Lung microvascular endothelial cell (primary cell): Measurements from ENCODE around the gene POMC. TPM values are rescaled to one million over a fixed set of nuclear protein-coding genes. Genes with fewer than 3 reads are reported as not detected.
"Not testable (repeated sequence)": the region's sequence is repeated elsewhere in the genome, so short reads cannot be mapped to it uniquely, and the experiment has no call there.

Source experiments
- DNase-seq, 2 donors: peaks; one replicate each; pipeline versions ENCODE4 v3.0.0 to v3.0.0-alpha.2; 2010; ENCODE audit warnings: low read depth in 2 of 2
- total RNA-seq: library from RNA; depleted of rRNA; stranded (reverse); fragments of >200 nt; gene quantifications from 2 replicates; pipeline ENCODE4 v1.2.1, GENCODE V29; 2014

The POMC gene
- total RNA-seq, result 0.22 and 0.99 TPM in 2 replicates

DNA sequence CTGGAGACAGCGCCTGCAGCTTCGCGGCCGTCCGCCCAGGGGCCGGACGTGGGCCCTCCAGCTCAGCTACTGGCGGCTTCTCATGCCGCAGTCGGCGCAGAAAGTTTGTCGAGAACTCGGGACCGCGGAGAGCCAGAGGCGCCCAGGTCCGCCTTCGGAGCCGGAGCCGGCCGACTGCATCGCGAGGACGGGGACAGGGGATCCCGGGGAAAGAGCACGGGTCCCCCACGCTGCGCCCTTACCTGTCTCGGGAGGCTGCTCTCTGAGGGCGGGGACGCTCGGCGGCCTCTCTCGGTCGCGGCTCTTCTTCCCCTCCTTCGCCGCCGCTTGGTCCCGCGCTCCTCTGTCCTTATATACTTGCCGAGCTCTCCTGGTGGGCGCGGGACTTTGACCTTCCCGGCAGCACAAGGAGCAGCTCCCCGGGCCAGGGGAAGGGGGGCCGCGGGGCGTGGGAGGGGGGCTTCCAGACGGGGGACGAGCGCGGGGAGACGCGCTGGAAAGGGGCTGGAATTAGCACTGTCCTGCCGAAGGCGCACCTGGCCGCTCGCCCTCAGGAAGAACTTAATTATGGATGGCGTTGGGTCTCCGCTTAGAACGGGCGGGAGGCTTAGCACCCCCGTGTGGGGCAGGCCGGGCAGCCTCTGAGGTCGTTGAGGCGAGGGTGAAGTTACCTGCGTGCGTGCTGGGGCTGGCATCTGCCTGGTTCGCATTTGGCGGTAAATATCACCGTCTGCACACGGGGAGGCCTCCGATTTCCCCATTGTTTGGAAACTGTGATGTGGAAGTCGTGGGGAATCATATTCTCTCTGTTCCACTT, at the start of gene POMC:
POMC (minus strand) TSS at position 325 of the 817 bp plus-strand sequence. CDS start 3,808 bp downstream, outside the sequence.
- DNase-seq, result peak; percentile 13 to 19

DNA sequence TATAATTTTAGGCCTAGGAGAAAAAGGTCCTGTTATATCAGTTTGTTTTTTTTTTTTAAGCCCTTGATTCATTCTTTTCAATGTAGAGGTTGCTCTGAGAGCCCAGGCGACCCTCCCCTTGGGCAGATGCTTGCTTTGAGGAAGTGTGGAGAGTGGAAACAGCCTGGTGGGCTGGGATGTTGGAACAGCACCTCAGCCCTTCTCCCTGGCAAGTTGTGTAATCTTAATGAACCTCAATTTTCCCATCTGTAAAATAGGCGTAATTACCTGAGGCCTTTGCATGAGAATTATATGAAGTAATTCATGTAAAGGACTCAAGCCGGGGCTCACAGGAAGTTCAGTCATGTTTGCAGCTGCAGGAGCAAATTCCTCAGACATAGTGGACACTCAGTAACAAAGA, 49.7 kb upstream of the POMC start:
- no peak for DNase-seq

DNA sequence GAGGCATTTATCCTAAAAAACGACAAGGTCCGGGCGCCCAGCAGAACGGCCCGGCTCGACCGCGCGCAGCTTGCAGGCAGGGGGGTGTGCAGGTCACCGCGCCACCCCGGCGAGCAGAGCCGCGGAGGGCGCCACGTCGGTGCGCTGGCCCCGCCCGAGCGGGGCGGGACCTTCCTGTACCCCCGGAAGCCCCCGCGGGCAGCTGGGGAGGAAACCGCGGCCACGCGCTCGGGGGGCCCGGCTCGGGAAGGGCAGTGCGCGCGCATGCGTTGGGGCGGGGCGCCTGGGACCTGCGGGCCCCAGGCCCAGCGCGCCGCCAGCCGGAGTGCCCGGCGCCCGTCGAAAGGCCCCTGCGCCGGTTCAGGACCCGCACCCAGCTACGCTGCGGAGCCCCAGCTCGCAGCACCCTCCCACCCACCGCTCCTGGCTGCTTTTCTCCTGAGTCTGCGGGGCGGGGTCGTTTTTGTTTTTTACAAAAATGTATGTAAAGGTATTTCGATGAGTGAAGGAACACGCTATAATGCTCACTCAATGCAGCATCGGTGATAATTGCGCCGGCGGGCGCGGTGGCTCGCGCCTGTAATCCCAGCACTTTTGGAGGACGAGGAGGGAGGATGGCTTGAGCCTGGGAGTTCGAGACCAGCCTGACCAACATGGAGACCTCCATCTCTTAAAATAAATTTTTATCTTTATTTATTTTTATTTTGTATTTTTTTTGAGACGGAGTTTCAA, 47.7 kb upstream of the POMC start:
- peak in 1 of 2 donors; percentile 51 for DNase-seq

DNA sequence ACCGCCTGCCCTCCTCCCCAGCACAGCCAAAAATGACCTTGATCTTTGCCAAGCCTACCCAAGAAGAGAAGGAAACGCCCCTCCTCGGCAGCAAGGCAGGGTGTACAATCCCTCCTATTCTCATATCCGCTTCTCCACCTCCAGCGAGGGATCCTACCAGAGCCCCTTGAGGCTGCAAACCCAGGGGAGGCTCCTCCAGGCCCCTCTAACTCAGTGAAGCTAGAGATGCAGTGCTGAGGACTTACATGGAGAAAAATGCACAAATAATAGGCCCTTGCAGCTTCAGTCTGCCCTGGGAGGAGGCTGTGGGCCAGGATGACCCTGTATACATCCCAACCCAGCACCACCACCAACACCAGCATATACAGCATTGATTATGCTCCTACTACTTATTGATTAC, 46.9 kb upstream of the POMC start:
- DNase-seq, result no peak

DNA sequence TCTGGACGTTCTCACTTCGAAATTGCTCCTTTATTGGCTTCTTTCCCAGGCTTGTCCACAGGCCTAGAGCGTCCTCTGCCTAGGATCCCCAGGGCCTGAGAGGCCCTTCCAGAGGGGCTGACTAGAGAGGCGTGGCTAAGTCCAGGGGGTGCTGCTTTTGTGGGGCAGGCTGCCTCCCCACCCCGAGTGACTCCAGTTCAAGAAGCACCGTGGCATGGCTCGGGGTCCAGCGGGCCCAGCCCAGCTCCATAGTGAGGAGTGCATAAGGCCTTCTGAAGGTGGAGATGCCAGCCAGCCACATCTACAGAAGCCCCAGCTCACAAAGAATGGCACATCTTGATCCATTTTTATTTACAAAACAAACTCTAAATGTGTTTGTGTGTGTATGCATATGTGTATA, 44.8 kb upstream of the POMC start:
- no peak for DNase-seq

DNA sequence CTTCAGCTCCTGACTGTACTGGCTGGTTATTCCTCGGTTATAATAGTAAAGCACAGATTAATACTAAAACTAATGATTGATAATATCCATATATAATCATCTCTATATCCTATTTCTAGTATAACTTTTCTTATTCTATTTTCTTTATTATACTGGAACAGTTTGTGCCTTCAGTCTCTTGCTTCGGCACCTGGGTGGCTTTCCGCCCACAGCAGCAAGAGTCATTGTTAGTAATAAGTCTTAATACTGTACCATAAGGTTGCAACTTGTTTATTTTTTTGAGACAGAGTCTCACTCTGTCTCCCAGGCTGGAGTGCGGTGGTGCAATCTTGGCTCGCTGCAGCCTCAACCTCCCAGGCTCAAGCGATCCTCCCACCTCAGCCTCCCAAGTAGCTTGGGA, 42.5 kb upstream of the POMC start:
- DNase-seq, result not testable (repeated sequence)

DNA sequence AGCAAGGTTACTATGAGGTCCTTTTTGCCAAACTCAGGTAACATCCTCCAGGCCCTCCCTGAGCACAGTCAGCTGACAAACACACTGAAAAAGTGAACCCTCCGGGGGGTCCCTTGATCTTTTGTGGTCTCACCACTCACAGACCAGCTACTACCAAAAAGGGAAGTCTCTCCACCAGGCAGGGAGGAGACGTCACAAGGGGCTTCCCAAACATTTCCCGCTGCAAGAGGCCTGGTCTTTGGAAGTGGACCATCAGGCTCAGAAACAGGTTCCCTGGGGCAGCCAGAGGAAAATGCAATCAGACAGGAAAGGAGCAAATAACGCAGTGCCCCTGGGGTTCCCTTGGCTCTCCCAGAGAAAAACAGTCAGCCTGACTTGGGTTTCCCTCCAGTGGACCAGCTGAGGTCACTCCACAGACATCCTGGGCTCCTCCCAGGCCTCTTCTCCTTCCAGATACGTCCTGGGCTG, 38.7 kb upstream of the POMC start:
- no peak for DNase-seq

DNA sequence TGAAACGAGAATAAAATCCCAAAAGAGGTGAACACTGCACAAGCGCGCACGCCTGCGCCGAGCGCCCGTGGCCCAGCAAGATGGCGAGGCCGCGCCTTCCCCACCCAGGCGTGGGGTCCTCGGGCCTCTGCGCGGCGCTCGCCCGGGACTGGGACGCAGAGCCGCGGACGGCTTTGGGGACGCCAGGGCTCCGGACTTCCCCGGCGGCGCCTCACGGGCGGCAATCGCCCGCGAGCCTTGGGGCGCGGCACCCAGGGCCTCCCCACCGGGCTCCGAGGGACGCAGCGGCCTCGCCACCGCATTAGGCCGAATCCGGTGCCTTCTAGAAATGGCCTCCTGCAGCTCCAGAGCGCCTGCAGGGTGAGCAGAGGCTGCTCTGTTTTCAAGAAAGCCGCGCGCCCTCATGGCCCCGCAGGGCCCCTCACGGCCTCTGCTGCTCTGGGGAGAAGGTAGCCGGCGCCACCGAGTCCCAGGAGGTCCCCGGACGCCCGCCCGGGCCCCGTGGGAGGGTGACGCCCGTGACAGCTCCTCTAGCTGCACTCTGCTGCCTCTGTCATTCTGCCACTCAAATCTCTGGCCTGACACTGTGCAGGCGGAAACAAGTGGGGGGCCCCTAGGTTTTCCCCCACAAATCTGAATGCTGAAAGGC, 35.9 kb upstream of the POMC start:
- DNase-seq, result no peak

DNA sequence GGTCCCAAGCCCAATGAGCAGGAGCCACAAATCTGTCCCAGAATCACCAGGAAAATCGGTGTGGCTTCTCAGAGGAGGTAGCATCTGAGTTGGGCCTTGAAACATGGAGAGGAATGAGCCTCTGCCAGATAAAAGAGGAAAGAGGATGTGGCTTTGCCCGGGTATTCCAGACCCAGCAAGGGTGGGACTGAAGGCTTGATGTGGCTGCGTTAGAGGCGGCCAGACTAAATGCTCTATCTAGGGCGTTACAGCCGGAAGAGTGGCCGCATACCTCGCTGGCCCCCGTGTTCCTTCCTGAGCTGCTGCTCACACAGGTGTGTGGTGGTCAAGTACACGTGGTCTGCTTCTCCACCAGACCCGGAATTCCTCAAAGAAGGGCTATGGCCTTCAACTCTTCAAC, 33.9 kb upstream of the POMC start:
- DNase-seq, result no peak

DNA sequence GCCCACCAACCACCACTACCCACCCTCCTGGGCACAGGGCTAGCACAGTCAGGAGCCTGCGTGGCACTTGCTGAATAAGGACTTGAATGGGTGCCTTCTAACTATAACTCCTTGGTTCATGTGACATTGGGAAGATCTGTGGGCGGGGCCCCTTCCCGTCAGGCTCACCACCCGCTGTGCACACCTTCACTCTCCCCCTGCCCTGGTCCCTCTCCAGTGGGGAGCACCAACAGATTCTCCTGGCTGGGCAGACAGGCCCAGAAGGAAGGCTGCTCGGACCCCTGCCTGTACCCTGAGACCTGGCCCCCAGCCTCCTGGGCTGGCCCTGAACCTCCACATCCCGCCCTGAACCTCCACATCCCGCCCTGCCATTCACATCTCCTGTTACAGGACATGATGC, 33.4 kb upstream of the POMC start:
- DNase-seq, result no peak

DNA sequence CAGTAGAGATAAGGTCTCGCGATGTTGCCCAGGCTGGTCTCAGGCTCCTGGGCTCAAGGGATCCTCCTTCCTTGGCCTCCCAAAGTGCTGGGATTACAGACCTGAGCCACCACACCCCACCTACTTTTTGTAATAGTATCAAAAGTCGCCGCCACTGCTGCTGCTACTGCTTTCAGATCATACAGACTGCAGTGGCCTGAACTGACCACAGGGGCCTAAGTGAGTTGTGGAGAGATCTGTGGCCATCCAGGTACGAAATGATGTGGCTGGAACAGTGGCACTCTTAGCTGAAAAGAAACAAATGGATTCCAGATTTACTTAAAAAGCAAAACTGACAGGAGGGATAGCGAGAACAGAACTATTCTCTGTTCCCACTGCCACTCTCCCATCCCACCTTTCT, 32.9 kb upstream of the POMC start:
- peak in 1 of 2 donors; percentile 32 for DNase-seq

DNA sequence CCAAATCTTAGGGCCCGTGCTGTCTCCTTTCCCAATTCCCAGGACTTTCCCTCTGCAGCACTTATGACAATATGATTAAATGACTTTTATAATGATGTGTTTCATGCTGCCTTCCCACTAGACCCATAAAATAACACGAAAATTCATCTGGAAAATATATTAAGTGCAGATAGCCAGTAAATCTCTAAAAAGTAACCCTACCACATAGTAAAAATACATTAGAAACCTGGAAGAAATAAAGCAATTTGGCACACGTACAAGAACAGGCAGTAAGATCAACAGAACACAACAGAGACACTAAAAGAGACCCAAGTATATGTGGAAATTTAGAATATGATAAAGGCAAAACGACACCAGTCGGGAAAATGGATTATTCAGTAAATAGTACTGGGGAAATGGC, 30.2 kb upstream of the POMC start:
- DNase-seq, result no peak

DNA sequence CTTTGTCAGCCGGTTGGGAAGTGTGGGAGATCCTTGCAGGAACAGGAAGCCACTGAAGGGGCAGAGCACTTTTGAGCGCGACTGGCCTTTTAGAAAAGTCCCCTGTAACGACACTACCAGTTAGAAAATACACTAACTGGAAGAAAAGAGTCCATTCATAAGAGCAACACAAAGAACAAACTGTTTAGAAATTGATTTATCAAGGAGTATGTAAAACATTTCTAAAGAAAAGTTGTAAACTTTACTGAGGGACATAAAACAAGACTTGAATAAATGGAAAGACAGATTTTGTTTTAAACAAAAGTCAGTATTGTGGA, 29.8 kb upstream of the POMC start:
- no peak for DNase-seq

DNA sequence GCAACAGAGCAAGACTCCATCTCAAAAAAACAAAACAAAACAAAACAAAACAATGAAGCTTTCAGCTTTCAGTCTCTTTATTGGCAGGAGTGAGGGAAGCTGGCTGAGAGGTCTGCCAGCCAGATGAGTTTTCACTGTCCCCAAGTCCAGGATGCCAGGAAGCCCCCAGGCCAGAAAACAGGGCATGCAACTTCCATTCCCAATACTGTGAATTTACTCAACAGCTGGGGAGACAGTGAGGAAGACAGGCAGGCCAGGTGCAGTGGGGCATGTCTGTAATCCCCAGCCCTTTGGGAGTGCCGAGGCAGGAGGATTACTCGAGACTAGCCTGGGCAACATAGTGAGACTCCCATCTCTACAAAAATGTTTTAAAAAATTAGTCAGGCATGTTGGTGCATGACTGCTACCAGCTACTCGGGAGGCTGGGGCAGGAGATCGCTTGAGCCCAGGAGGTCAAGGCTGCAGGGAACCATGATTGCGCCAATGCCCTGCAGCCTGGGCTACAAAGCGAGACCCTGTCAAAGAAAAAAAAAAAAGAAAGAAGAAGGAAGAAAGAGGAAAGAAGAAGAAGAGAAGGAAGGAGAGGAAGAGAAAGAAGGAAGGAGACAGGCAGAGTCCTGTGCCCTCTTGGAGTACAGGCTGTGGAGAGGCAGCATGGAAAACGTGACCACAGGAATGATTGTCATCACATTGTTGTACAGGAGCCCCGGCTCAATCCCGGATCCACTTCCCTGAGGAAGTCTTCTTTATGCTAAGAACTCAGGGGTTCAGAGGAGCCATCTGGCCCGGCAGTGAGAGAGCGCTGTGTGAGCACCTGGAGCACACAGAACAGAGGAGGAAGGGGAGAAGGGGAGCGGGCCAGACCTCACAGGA, 29.2 kb upstream of the POMC start:
- no peak for DNase-seq

DNA sequence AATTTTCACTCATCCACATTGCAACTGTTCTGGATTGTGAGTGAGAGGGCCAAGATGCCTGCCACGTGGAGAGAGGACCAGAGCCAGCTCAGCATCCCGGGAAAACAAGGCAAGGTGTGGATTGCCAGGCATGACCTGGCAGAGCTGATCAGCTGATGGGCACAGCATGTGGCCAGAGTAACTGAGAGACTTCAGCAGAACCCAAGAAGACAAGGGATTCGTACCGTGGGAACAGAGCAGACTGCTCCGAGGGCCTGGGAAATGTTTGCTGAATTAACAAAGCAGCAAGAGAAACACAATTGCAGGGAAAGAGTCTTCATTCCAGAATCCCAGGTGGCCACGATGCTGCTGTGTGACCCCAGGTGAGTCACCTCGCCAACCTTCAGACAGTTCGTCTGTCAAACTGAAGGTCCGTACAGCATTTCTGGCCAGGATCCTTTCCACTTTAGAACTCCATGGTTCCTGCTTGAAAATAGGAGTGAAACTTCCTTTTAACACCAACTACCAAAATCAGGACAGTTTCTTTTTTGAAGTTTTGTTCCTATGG, 26.3 kb upstream of the POMC start:
- DNase-seq, result no peak

DNA sequence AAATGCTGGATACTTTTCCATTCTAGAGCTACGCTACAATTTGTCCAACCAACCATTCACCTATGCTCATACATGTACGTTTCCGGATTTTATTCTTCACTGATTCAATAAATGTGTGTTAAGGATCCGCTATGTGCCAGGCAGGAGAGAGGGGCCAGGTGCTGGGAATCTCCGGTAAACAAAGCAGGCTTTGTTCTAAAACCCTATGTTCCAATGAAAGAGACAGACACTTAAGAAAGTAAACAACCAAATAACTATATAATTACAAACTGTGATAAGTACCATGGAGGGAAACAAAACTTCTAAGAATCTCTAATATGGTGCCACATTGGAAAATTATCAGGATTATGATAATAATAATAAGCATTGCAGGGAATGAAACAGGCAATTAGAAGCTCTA, 22.2 kb upstream of the POMC start:
- DNase-seq, result no peak

DNA sequence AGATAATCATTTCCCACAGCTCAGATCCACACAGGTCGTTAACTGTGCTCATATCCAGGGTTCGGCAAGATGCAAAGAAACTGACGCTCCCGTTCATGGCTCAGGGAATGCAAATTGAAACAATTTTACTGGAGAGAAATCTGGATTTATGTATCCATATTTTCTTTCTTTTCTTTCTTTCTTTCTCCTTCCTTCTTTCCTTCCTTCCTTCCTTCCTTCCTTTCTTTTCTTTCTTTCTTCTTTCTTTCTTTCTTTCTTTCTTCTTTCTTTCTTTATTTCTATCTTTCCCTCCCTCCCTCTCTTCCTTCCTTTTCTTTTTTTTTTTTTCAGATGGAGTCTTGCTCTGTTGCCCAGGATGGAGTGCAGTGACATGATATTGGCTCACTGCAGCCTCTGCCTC, 20.0 kb upstream of the POMC start:
- DNase-seq, result no peak

DNA sequence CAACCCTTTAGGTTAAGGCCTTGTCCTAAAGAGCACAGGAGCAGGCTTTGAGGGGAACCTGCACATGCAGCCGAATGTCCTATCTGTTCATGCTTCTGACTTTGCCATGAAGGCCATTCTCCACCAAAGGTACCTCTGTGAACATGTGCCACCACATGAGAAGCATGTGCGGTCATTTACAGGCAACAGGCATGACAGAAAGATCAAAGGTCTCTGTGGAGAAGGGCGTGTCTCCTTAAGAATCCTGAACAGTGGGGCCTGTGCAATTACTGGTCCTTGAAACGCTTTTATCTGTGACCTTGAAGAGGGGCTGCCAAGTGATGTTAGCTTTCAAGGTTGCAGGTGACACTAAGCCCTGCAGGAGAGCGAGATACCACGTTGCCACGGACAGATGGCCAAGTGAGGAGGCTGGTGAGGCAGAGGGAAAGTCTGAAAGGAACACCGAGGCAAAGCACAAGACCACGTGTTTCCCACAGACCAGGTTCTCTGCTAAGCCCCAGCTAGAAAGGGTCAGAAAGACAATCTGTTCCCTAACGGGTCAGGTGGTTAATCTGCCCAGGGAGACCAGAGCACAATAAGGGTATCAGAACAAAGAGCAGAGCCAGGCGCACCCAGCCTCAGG, 19.5 kb upstream of the POMC start:
- no peak for DNase-seq

DNA sequence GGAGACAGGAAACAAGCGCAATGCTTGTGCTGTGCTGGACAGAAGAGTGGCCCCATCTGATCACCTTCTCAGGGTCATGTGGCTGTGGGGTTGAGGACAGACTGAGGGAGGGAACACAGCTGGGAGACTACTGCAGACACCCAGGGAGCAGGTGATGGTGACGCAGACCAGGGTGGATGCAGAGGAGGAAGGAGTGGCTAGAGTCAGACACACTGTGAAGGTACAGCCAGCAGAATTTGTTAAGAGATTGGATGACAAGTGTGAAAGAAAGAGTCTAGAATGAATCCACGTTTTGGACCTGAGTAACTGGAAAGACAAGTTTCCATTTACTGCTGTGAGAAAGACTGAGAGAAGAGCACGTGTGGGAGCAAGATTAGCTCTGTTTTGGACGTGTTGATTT, 15.9 kb upstream of the POMC start:
- no peak for DNase-seq

DNA sequence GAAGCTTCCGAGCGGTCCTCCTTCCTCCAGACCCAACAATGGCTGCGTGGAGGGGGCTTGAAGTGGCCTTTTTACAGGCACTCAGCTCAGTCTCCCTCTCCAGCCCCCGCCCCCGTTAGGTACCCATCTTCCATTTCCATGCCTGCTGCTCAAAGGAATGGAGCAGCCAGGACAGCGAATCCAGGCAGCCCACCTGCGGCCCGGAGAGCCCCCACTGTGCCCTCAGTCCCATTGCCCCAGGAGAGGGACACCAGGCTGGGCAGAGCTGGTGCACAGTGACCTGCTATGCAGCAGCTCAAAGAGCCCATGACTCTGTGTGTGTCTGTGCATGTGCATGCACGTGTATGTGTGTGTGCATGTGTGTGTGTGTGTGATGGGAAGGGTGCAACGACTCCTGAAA, 10.6 kb upstream of the POMC start:
- DNase-seq, result no peak

DNA sequence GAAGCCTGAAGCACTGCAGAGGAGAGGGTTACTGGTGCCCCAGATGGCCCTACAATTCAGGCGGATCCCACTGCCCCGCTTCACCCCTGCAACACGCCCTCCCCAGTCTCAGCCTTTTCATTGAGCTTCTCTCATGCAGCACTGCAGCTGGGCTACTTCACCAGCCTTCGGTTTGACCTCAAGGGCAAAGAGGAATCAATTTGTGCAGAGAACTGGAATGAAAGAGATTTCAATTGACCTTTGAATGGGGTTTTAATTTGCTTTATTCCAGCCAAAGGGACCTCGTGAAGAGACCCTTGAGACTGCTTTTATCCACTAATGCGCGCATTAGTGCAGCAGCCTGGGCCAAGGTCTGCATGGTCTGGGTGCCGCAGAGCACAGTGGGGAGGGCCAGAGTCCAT, 8.8 kb upstream of the POMC start:
- DNase-seq, result no peak
